GM12864 (cell line): ENCODE measurements around the gene SPSB4.

ENCODE experiments used
- DNase-seq: peaks from one replicate; pipeline ENCODE4 v3.0.0-alpha.2; 2011; ENCODE audit warnings: low read depth
- H3K4me3 ChIP-seq: 2 replicates; pipeline ENCODE4 v1.5.1; 2011; ENCODE audit warnings: mild to moderate bottlenecking, low read depth, low read length, control low read depth
- TF ChIP-seq, protein P1 (sequence below): IDR thresholded peaks from 2 replicates; pipeline ENCODE4 v1.5.1; 2011; ENCODE audit warnings: low read depth, mild to moderate bottlenecking, moderate library complexity, low read length, control low read depth, inconsistent platforms; ENCODE audit errors: missing control alignments

Gene SPSB4

DNA sequence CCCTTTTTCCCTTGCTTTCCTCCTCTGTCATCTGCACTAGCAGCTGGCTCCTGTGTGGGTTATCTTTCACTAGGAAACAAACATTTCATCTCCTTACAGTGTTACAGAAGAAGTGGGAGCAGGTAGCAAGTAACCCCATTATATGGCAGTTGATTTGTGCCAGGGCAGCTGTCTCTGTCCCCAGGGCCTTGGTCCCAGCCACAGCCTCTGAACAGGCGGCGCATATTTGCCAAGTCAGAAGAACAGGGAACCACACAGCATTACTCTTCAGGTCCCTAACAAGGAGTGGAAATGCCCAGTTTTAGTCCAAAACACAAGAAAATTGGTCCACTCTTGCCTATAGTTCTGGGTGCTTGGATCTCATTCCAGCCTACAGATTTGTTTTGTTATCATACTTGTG is 99.8 kb downstream of the SPSB4 start:
- H3K4me3 ChIP-seq, result no peak overlapping the region
- DNase-seq, result no peak
- TF ChIP-seq, protein P1, sequence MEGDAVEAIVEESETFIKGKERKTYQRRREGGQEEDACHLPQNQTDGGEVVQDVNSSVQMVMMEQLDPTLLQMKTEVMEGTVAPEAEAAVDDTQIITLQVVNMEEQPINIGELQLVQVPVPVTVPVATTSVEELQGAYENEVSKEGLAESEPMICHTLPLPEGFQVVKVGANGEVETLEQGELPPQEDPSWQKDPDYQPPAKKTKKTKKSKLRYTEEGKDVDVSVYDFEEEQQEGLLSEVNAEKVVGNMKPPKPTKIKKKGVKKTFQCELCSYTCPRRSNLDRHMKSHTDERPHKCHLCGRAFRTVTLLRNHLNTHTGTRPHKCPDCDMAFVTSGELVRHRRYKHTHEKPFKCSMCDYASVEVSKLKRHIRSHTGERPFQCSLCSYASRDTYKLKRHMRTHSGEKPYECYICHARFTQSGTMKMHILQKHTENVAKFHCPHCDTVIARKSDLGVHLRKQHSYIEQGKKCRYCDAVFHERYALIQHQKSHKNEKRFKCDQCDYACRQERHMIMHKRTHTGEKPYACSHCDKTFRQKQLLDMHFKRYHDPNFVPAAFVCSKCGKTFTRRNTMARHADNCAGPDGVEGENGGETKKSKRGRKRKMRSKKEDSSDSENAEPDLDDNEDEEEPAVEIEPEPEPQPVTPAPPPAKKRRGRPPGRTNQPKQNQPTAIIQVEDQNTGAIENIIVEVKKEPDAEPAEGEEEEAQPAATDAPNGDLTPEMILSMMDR, result no peak

DNA sequence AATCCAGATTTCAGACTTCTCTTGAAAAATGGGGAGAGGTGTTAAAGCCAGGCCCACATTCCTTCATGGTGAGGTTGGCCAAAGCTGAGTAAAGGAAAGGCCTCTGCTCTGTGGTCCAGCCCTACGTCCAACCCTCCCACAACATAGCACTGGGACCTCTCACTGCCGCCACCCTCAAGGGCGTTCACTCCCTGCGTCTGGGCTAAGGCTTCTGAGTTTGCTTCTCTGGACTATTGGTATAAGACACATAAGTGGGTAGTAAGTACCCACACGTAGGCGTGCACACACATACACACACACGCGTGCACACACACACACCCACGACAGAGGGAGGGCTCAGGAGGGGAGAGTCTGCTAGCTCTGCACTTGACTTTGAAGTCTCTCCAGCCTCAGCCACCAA is 100.3 kb downstream of the SPSB4 start:
- DNase-seq, result no peak
- TF ChIP-seq, protein P1, result no peak
- H3K4me3 ChIP-seq, result no peak overlapping the region

DNA sequence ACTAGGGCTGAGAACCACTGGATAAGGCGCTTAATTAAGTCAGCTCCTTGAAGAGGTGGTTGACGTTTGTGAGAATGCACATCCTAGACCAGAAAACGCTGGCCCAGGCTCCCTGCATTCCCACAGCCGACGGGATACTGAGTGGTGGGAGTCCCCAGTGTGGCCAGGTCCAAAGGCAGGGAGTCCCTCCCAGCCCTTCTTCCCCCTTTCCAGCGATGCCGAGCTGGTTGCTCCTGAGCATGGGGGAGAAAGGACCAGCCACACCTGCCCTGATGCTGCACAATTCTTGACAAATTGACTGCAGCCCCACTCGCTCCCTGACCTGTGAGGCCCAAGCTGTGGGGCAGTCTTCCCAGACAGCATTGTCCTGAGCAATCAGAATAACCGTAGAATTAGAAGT is 101.0 kb downstream of the SPSB4 start:
- no peak overlapping the region for H3K4me3 ChIP-seq
- DNase-seq, result no peak
- TF ChIP-seq, protein P1, result no peak

DNA sequence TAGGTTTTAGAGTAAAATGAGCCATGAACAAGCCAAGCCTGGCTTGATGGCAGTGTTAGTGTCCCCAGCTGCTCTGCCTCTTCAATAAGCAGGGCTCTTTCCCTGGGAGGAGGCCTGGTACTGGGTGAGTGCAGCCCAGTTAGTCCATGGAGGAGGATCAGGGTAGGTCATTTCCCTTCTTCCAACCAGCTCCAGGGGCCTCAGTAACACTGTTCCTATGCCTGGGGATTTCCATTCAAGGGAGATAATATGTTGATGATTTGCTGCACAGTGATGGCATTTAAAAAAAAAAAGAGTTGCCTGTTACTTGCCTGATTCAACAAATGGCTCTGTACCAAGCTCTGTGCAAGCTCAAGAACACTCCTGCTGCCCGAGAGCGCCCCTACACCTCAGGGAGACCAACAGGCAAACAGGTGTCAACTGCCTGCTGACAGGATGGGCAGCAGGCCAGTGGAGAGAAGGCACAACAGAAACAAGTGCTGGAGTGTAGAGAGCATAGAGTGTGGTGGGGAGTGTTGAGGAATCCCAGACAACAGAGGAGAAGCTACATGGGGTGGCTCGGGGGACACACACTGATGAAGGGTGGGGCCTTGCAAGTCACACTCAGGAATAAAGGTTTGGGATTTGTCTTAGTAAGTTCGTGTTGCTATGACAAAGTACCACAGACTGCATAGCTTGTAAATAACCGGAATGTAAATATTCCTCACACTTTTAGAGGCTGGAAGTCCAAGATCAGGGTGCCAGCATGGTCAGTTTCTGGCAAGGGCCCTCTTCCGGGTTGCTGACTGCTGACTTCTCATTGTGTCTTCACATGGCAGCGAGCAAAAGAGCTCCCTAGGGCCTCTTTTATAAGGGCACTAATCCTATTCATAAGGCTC is 101.9 kb downstream of the SPSB4 start:
- TF ChIP-seq, protein P1, result no peak
- no peak overlapping the region for H3K4me3 ChIP-seq
- DNase-seq, result no peak

DNA sequence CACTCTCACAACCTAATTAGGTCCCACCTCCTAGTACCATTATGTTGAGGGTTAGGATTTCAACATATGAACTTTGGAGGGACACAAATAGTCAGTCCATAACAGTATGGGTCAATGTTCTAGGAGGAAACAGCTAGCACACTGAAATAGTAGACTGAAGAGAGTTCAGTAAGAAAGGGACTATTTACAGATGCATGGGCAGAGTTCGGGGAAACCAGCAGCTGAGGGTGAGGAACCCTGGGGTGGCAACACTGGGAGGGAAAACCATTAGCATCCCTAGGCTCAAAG is 102.5 kb downstream of the SPSB4 start:
- DNase-seq, result no peak
- H3K4me3 ChIP-seq, result no peak overlapping the region
- TF ChIP-seq, protein P1, result no peak

DNA sequence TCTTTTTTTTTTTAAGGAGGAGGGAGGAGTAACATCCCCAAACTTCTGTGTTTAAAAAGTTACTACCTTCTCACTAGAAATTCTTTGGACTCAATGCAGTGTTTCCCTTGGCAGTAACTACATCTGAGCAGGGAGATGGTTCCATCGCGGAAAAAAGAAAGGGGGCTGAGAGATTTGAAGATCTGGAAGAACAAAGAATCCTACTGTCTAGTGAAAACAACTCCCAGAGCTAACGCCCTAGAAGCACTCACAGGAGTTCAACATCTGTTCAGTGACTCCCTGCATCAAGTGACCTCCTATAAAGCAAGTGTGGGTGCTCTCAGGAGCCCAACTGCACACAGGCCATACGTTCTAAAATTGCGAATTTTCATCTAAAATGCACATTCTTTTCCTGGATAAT is 113.7 kb downstream of the SPSB4 start:
- no peak overlapping the region for H3K4me3 ChIP-seq
- no peak for DNase-seq
- TF ChIP-seq, protein P1, result no peak

DNA sequence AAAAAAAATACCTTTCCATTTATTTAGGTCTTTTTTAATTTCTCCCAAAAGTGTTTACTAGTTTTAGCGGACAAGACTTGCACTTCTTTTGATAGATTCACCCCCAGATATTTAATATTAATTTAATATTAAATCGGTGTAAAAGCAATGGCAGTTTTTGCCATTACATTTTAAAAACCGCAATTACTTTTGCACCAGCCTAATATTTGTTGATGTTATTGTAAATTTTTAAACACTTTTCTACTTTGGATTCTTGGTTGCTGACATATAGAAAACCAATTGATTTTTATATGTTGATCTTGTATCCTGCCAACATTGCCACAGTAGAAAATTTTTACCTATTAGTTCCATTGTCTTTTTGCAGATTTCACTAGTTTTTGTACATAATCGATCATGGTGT is 116.5 kb downstream of the SPSB4 start:
- TF ChIP-seq, protein P1, result no peak
- H3K4me3 ChIP-seq, result no peak overlapping the region
- no peak for DNase-seq
